ENCODE data around the gene PINLYP. TPM values are rescaled to one million over a fixed set of nuclear protein-coding genes. Genes with fewer than 3 reads are reported as not detected.
"Not testable (repeated sequence)": the region's sequence is repeated elsewhere in the genome, so short reads cannot be mapped to it uniquely, and the experiment has no call there.

PINLYP gene
- total RNA-seq, 1 donor from 2014 or later, result 7.0 TPM

- intact Hi-C loops (cut with micrococcal nuclease), result no loop called here
Measured at GRCh38 chr19:43578787-43579186, 3.2 kb downstream of the PINLYP start.

GRCh38 chr19:43581467-43581866 is 5.9 kb downstream of the PINLYP start:
- intact Hi-C loops (cut with micrococcal nuclease), result no loop called here

GRCh38 chr19:43582495-43582894 is 6.9 kb downstream of the PINLYP start:
- intact Hi-C loops (cut with micrococcal nuclease), result no loop called here

- intact Hi-C loops (cut with micrococcal nuclease), result no loop called here
Measured at GRCh38 chr19:43584484-43584883, 8.9 kb downstream of the PINLYP start.

- intact Hi-C loops (cut with micrococcal nuclease), result no loop called here
Measured at GRCh38 chr19:43586346-43586745, 10.7 kb downstream of the PINLYP start.

GRCh38 chr19:43587029-43587428 is 11.4 kb downstream of the PINLYP start:
- intact Hi-C loops (cut with micrococcal nuclease), result not testable (repeated sequence)

GRCh38 chr19:43589277-43589676 is 13.7 kb downstream of the PINLYP start:
- intact Hi-C loops (cut with micrococcal nuclease), result no loop called here

GRCh38 chr19:43589678-43590077 is 14.1 kb downstream of the PINLYP start:
- intact Hi-C loops (cut with micrococcal nuclease), result no loop called here

GRCh38 chr19:43591904-43592772 is 16.5 kb downstream of the PINLYP start:
- intact Hi-C loops (cut with micrococcal nuclease), result no loop called here

GRCh38 chr19:43592800-43593350 is 17.3 kb downstream of the PINLYP start:
- intact Hi-C loops (cut with micrococcal nuclease), result no loop called here

- intact Hi-C loops (cut with micrococcal nuclease), result loop anchor here (1.0 kb wide), 1 partner anchor 39 kb away; no protein-coding TSS in a partner anchor
Measured at GRCh38 chr19:43594081-43594697, 18.6 kb downstream of the PINLYP start.

GRCh38 chr19:43594710-43595604 is 19.4 kb downstream of the PINLYP start:
- intact Hi-C loops (cut with micrococcal nuclease), result loop anchor here (1.0 to 5.0 kb wide), 3 partner anchors 40 to 148 kb away; no protein-coding TSS in a partner anchor

- intact Hi-C loops (cut with micrococcal nuclease), result loop anchor here (5.0 kb wide), 2 partner anchors 133 to 148 kb away; no protein-coding TSS in a partner anchor
Measured at GRCh38 chr19:43595605-43595998, 20.0 kb downstream of the PINLYP start.

- intact Hi-C loops (cut with micrococcal nuclease), result loop anchor here (1.0 to 5.0 kb wide), 8 partner anchors 16 to 159 kb away; partner anchors contain the start of genes PINLYP, SMG9, XRCC1 and ZNF428
Measured at GRCh38 chr19:43595999-43596841, 20.6 kb downstream of the PINLYP start, which contains the start of the genes IRGQ and ZNF576. Gene IRGQ, minus strand, starts transcription at chr19:43596134. Its CDS starts 796 bp downstream, at chr19:43595338. Gene ZNF576, plus strand, starts transcription at chr19:43596595. Its CDS starts 514 bp downstream, at chr19:43597109.

- intact Hi-C loops (cut with micrococcal nuclease), result loop anchor here (1.0 to 5.0 kb wide), 8 partner anchors 17 to 158 kb away; partner anchors contain the start of genes PINLYP, SMG9, XRCC1 and ZNF428
Measured at GRCh38 chr19:43596842-43597461, 21.4 kb downstream of the PINLYP start.

GRCh38 chr19:43597876-43598275 is 22.3 kb downstream of the PINLYP start:
- intact Hi-C loops (cut with micrococcal nuclease), result loop anchor here (2.0 to 5.0 kb wide), 3 partner anchors 136 to 157 kb away; partner anchors contain the start of gene SMG9

GRCh38 chr19:43598445-43599240 is 23.0 kb downstream of the PINLYP start:
- intact Hi-C loops (cut with micrococcal nuclease), result loop anchor here (5.0 kb wide), 2 partner anchors 136 to 151 kb away; no protein-coding TSS in a partner anchor

GRCh38 chr19:43599635-43600295 is 24.2 kb downstream of the PINLYP start:
- intact Hi-C loops (cut with micrococcal nuclease), result loop anchor here (5.0 kb wide), 2 partner anchors 137 to 152 kb away; no protein-coding TSS in a partner anchor

Measured in T-helper 2 cell treated with Interferon-gamma antibody and Interleukin-4, amounts not matched to agents 100 ng/mL and 5 ng/mL, for 36 hours (primary cell).